NCI-H1436 treated with DMSO at 0.1 percent for 48 hours (cell line): Measurements from ENCODE around the gene TEAD1.
"Not testable (repeated sequence)": the region's sequence is repeated elsewhere in the genome, so short reads cannot be mapped to it uniquely, and the experiment has no call there.

ENCODE experiments used
- DNase-seq: peaks from one replicate; lab custom pipeline; 2025; lab: John Stamatoyannopoulos, UW

TEAD1 gene

GRCh38 chr11:12864316-12865156 lies 190.3 kb downstream of the TEAD1 start:
- no peak for DNase-seq

GRCh38 chr11:12865863-12866595 lies 191.8 kb downstream of the TEAD1 start:
- DNase-seq: no peak

GRCh38 chr11:12867531-12867930 lies 193.3 kb downstream of the TEAD1 start:
- DNase-seq: no peak

GRCh38 chr11:12868315-12869073 lies 194.3 kb downstream of the TEAD1 start:
- DNase-seq: no peak

- no peak for DNase-seq
Measured at GRCh38 chr11:12871241-12871640, 197.0 kb downstream of the TEAD1 start.

- DNase-seq: no peak
Measured at GRCh38 chr11:12871788-12872321, 197.6 kb downstream of the TEAD1 start.

- no peak for DNase-seq
Measured at GRCh38 chr11:12876340-12876739, 202.1 kb downstream of the TEAD1 start.

- no peak for DNase-seq
Measured at GRCh38 chr11:12876988-12877387, 202.8 kb downstream of the TEAD1 start.

- not testable (repeated sequence) for DNase-seq
Measured at GRCh38 chr11:12877508-12877907, 203.3 kb downstream of the TEAD1 start.

- no peak for DNase-seq
Measured at GRCh38 chr11:12880327-12880726, 206.1 kb downstream of the TEAD1 start.

- DNase-seq: no peak
Measured at GRCh38 chr11:12882670-12883069, 208.4 kb downstream of the TEAD1 start.

GRCh38 chr11:12884751-12885318 lies 210.6 kb downstream of the TEAD1 start:
- DNase-seq: no peak

- no peak for DNase-seq
Measured at GRCh38 chr11:12885717-12886239, 211.6 kb downstream of the TEAD1 start.

GRCh38 chr11:12886508-12886907 lies 212.3 kb downstream of the TEAD1 start:
- no peak for DNase-seq

- DNase-seq: no peak
Measured at GRCh38 chr11:12888525-12889158, 214.4 kb downstream of the TEAD1 start.

- no peak for DNase-seq
Measured at GRCh38 chr11:12889243-12889642, 215.0 kb downstream of the TEAD1 start.

GRCh38 chr11:12890476-12890875 lies 216.3 kb downstream of the TEAD1 start:
- no peak for DNase-seq

GRCh38 chr11:12893787-12894672 lies 219.8 kb downstream of the TEAD1 start:
- DNase-seq: no peak

GRCh38 chr11:12897390-12897789 lies 223.2 kb downstream of the TEAD1 start:
- no peak for DNase-seq

GRCh38 chr11:12897867-12898266 lies 223.6 kb downstream of the TEAD1 start:
- DNase-seq: no peak
